Lower lobe of right lung (tissue), 2 donors: ENCODE results near the gene PPL. TPM values are rescaled to one million over a fixed set of nuclear protein-coding genes. Genes with fewer than 3 reads are reported as not detected.
A peak's percentile ranks its signal among the peaks of the same experiment; 100 is the strongest.

ENCODE experiments used
- ATAC-seq, 2 donors: fragments of 200-7000 bp; cut with Tn5 transposase; one replicate each; pipeline ENCODE4 v1.9.1; 2020 to 2022; ENCODE audit warnings: mild to moderate bottlenecking in 2 of 2, moderate library complexity in 2 of 2
- DNase-seq: peaks from one replicate; pipeline ENCODE4 v3.0.0-alpha.2; 2020
- H3K27ac ChIP-seq: fragments of 200-600 bp; one replicate; pipeline ENCODE4 v1.8.0; 2022
- H3K27me3 ChIP-seq: fragments of 200-600 bp; one replicate; pipeline ENCODE4 v1.8.0; 2022; ENCODE audit warnings: low read depth
- H3K36me3 ChIP-seq: fragments of 200-600 bp; one replicate; pipeline ENCODE4 v1.8.0; 2022; ENCODE audit warnings: mild to moderate bottlenecking
- H3K4me1 ChIP-seq: fragments of 200-600 bp; one replicate; pipeline ENCODE4 v1.8.0; 2022
- H3K4me3 ChIP-seq: fragments of 200-600 bp; one replicate; pipeline ENCODE4 v1.8.0; 2022; ENCODE audit warnings: mild to moderate bottlenecking
- H3K9me3 ChIP-seq: fragments of 200-600 bp; one replicate; pipeline ENCODE4 v1.8.0; 2022
- intact Hi-C: fragments of 100-400 bp; cut with DNase I; formaldehyde crosslinking; loops from one replicate; pipeline ENCODE4 v1.11.0; 2022
- total RNA-seq: library from RNA; stranded (reverse); fragmentation: NEBNext Ultra II Directional; extraction: Animal tissue kit (Norgen Biotek cat#: 25700); gene quantifications from one replicate; pipeline ENCODE4 v1.2.1, GENCODE V29; 2021
- TF ChIP-seq, protein P1 (sequence below): fragments of 200-600 bp; IDR thresholded peaks from one replicate; pipeline ENCODE4 v1.8.0; 2022; ENCODE audit warnings: antibody characterized with exemption, mild to moderate bottlenecking
- donor health status: DM: no; HTN: yes; CAD: no; lungs with severe emphysema.

The PPL gene
- total RNA-seq, 1 donor from 2014 or later: 60.5 TPM

DNA sequence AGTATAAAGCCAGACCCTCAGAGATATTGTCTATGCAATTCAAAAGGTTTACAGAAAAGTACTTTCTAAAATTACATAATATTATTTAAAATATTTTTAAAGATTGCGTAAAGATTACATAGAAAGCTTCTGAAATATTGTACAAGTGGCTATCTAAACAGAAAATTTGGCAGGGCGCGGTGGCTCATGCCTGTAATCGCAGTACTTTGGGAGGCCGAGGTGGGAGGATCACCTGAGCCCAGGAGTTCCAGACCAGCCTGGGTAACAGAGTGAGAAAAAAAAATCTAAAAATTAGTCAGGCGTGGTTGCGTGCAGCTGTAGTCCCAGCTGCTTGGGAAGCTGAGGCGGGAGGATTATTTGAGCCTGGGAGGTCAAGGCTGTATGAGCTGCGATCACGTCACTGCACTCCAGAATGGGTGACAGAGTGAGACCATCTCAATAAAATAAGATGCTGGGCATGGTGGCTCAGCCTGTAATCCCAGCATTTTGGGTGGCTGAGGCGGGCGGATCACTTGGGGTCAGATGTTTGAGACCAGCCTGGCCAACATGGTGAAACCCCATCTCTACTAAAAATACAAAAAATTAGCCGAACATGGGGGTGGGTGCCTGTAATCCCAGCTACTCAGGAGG lies 71.6 kb downstream of the PPL start:
- peaks cover 57% of the 10 kb centered on the region for H3K36me3 ChIP-seq
- no peak for DNase-seq
- ATAC-seq: no peak

DNA sequence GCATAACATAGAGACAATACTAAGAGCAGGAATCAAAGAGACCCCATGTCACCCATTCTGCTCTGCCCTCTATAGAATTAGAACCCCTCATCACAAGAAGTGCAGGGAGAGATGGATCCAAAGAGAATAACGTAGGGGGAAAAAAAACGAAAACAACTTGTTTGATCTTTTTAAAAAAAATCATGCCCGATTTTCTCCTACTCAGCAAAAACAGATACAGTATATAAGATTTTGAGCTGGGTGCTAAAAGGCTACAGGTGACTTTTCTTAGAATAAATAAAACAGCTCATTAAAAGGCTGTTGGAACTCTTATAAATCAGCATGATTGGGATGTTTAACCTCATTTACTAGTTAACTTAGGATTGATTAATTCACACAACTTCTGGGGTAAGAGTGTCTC lies 72.2 kb downstream of the PPL start:
- Histone ChIP-seq H3K9me3 (no peaks in the 10 kb centered on the region), H3K36me3 (peaks cover 57% of the 10 kb centered on the region), H3K4me1 (peaks cover 16% of the 10 kb centered on the region), H3K27ac (no peak overlapping the region), H3K4me3 (no peak overlapping the region), H3K27me3 (no peaks in the 10 kb centered on the region)
- TF ChIP-seq, protein P1, sequence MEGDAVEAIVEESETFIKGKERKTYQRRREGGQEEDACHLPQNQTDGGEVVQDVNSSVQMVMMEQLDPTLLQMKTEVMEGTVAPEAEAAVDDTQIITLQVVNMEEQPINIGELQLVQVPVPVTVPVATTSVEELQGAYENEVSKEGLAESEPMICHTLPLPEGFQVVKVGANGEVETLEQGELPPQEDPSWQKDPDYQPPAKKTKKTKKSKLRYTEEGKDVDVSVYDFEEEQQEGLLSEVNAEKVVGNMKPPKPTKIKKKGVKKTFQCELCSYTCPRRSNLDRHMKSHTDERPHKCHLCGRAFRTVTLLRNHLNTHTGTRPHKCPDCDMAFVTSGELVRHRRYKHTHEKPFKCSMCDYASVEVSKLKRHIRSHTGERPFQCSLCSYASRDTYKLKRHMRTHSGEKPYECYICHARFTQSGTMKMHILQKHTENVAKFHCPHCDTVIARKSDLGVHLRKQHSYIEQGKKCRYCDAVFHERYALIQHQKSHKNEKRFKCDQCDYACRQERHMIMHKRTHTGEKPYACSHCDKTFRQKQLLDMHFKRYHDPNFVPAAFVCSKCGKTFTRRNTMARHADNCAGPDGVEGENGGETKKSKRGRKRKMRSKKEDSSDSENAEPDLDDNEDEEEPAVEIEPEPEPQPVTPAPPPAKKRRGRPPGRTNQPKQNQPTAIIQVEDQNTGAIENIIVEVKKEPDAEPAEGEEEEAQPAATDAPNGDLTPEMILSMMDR: no peak
- no peak for ATAC-seq
- DNase-seq: no peak
- intact Hi-C loops: no loop called here

More for the DNA sequence above, 71.6 kb downstream of the PPL start:
- Histone ChIP-seq H3K27ac (no peak overlapping the region), H3K27me3 (no peaks in the 10 kb centered on the region), H3K9me3 (no peaks in the 10 kb centered on the region), H3K4me1 (peaks cover 16% of the 10 kb centered on the region), H3K4me3 (no peak overlapping the region)
- intact Hi-C loops: no loop called here
- TF ChIP-seq, protein P1: no peak

DNA sequence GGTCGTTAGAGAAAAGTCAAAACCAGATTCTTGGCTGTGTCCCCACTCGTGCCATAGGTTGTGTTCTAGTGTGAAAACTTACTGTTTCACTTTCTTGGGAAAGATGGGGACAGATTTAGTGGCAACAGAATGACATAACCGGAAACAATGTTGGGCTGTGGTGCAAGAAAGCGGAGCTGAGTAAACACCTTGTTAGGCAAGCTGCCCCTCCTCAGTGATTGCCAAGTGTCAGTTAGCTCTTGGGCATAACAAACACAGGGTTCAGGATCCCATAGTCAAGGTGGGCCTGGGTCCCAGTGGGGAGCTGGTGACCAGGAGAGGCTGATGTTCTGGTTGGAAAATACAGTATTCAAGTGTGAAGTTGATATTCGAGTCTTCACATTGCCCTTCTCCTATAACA lies 74.3 kb downstream of the PPL start:
- TF ChIP-seq, protein P1: no peak
- peaks cover 16% of the 10 kb centered on the region for H3K4me1 ChIP-seq
- ATAC-seq (peak; percentile 68 to 79), DNase-seq (no peak)
- intact Hi-C loops: no loop called here
- peaks cover 69% of the 10 kb centered on the region for H3K36me3 ChIP-seq
- H3K27me3 ChIP-seq: no peaks in the 10 kb centered on the region
- no peak overlapping the region for H3K4me3 ChIP-seq
- peak overlapping the region; percentile 32 for H3K27ac ChIP-seq
- H3K9me3 ChIP-seq: no peaks in the 10 kb centered on the region

DNA sequence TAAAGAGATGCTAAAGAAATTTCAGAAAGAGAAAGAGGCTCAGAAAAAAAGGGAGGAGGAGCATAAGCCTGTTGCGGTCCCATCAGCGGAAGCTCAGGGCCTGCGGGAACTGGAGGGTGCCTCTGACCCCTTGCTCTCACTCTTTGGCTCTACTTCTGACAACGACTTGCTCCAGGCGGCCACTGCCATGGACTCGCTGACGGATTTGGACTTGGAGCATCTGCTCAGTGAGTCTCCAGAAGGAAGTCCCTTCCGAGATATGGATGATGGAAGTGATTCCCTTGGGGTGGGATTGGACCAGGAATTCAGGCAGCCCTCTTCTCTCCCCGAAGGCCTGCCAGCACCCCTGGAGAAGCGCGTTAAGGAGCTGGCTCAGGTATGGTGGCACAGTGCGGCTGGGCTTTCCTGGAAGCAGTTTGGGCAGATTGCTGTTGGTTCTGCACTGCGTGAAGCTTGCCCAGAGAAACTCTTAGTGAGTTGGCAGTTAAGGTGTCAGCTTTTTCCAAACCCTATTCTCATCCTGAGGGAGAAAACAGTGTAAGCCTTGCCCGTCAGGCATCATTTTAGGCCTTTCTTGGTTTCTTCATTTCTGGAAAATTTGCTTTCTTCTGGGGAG lies 76.1 kb downstream of the PPL start:
- no peak for ATAC-seq
- Histone ChIP-seq H3K27me3 (no peaks in the 10 kb centered on the region), H3K4me1 (peaks cover 16% of the 10 kb centered on the region), H3K9me3 (no peaks in the 10 kb centered on the region), H3K27ac (no peak overlapping the region), H3K36me3 (peaks cover 87% of the 10 kb centered on the region), H3K4me3 (no peak overlapping the region)
- TF ChIP-seq, protein P1: no peak
- intact Hi-C loops: no loop called here
- no peak for DNase-seq

DNA sequence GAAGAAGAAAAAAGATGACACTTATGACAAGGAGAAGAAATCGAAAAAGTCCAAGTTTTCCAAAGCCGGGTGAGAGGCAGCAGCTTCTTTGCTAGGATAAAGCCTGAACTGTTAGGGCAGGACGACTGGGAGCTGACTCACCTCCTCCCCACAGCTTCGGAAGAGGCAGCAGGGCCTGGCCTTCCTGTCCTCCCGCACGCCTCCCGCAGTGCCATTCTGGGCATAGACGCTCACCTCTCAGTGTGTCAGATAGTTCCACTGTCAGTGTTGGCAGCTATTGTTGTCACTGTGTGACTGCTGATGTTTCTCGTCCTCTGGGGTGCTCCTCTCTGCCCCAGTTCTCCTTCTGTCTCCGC lies 77.1 kb downstream of the PPL start:
- TF ChIP-seq, protein P1: no peak
- Histone ChIP-seq H3K9me3 (no peaks in the 10 kb centered on the region), H3K27me3 (no peaks in the 10 kb centered on the region), H3K36me3 (peaks cover 96% of the 10 kb centered on the region), H3K4me3 (no peak overlapping the region), H3K4me1 (peaks cover 16% of the 10 kb centered on the region), H3K27ac (peak overlapping the region; percentile 25)
- intact Hi-C loops: no loop called here
- DNase-seq (no peak), ATAC-seq (no peak)
